ENCODE data around the gene CRTC1. TPM values are rescaled to one million over a fixed set of nuclear protein-coding genes. Genes with fewer than 3 reads are reported as not detected.

Gene CRTC1
- total and polyA plus RNA-seq, 9 of the 15 experiments (the other 6 are each of a cell fraction or from before 2014, with no cell fraction given) = 0.25 to 3.8 (median 1.2) TPM; not detected in 2

DNA sequence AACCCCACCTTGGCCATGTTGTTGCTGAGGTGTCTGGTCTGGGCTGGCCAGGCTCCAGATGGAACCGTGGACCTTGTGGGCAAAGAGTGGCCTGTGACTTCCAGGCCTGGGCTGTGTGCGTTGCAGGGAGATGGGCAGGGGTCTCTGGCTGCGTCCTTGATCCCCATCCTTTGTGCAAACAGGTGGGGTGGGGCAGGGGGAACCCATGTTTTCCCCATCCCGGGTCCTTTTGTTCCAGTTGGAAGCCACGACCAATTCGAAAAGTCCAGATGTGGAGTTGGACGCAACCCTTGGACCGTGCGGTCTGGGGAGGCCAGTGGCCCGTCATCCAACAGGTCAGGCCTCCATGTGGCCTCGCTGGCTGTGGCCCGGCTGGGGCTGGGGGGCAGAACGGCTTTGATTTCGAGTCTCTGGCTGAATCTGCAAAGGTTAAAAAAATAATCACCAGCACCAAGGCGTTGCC, 120.7 kb downstream of the CRTC1 start (continued):
- TF ChIP-seq DMBX1 (CRISPR knock-in tag; IDR thresholded peaks at IDR 0.05; ENCODE audit: borderline replicate concordance) = no peak
- TF ChIP-seq, protein P1, sequence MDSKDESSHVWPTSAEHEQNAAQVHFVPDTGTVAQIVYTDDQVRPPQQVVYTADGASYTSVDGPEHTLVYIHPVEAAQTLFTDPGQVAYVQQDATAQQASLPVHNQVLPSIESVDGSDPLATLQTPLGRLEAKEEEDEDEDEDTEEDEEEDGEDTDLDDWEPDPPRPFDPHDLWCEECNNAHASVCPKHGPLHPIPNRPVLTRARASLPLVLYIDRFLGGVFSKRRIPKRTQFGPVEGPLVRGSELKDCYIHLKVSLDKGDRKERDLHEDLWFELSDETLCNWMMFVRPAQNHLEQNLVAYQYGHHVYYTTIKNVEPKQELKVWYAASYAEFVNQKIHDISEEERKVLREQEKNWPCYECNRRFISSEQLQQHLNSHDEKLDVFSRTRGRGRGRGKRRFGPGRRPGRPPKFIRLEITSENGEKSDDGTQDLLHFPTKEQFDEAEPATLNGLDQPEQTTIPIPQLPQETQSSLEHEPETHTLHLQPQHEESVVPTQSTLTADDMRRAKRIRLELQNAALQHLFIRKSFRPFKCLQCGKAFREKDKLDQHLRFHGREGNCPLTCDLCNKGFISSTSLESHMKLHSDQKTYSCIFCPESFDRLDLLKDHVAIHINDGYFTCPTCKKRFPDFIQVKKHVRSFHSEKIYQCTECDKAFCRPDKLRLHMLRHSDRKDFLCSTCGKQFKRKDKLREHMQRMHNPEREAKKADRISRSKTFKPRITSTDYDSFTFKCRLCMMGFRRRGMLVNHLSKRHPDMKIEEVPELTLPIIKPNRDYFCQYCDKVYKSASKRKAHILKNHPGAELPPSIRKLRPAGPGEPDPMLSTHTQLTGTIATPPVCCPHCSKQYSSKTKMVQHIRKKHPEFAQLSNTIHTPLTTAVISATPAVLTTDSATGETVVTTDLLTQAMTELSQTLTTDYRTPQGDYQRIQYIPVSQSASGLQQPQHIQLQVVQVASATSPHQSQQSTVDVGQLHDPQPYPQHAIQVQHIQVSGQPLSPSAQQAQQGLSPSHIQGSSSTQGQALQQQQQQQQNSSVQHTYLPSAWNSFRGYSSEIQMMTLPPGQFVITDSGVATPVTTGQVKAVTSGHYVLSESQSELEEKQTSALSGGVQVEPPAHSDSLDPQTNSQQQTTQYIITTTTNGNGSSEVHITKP (IDR thresholded peaks at IDR 0.05; ENCODE audit: partially characterized antibody) = no peak
- TF ChIP-seq RBM34 (IDR thresholded peaks at IDR 0.05; ENCODE audit: borderline replicate concordance, insufficient read depth, low read length) = no peak

DNA sequence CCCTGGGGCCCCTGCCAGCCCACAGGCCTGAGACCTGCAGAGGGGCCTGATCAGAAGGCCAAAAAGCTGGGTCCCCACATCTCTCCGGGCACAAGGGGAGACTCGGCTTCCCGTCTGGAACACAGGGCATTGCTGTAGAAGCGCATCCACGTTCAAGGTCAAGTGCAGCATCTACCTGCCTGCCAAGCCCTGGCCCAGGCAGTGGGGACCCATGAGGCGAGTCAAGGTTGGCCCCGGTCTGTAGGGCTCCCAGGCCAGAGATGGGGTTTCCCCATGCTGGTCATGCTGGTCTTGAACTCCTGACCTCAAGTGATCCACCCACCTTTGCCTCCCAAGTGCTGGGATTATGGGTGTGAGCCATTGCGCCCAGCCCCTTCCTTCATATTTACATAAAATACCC, 121.2 kb downstream of the CRTC1 start:
- 23% methylated on average over 8 of the region's 8 CpGs for WGBS (ENCODE audit: insufficient coverage, low coverage, missing lambda C conversion rate)
- POLR2A ChIA-PET = no interaction called here

More for the DNA sequence above, 121.2 kb downstream of the CRTC1 start:
- DNase-seq (ENCODE audit: extremely low read depth in 1 of 4, low spot score in 3 of 4) (no peak), FAIRE-seq (no peak), ATAC-seq (no peak)
- Histone ChIP-seq H3K27me3 (ENCODE audit: control insufficient read depth in 2 of 2, insufficient read depth in 2 of 2, low read length in 2 of 2) (peaks cover 20 to 50% of the 10 kb centered on the region in 2 experiments), H3K27ac (ENCODE audit: extremely low read depth, low read depth, low read length) (no peak overlapping the region), H3K79me2 (ENCODE audit: control insufficient read depth, insufficient read depth, low read length) (no peaks in the 10 kb centered on the region), H3K9me3 (replicated peaks; ENCODE audit: control insufficient read depth, insufficient read depth, low read depth, low read length) (peaks cover 3% of the 10 kb centered on the region; the same call in 1 of the 2 replicates), H3K4me2 (ENCODE audit: insufficient read depth, low read length) (no peak overlapping the region), H3K4me3 (no peak overlapping the region), H3K9me1 (ENCODE audit: control insufficient read depth, insufficient read depth, low read length) (peaks cover 4% of the 10 kb centered on the region), H2AFZ (ENCODE audit: low read depth, low read length) (no peak overlapping the region), H3K4me1 (replicated peaks in 1 of 2; ENCODE audit: control insufficient read depth in 2 of 2, insufficient read depth in 2 of 2, low read length in 2 of 2) (peaks cover 0 to 8% of the 10 kb centered on the region in 2 experiments; a peak in 2 of 5 replicates), H3K9ac (ENCODE audit: insufficient read depth in 1 of 2, low read depth in 2 of 2, low read length in 2 of 2) (no peak overlapping the region), H3K36me3 (ENCODE audit: control insufficient read depth, insufficient read depth, low read length) (no peaks in the 10 kb centered on the region), H4K20me1 (replicated peaks; ENCODE audit: control insufficient read depth, insufficient read depth, low read length) (0 out of 2 replicates have a peak, but pooled peaks cover 11% of the 10 kb centered on the region)
- TF ChIP-seq RBM25 (IDR thresholded peaks at IDR 0.05; ENCODE audit: low read depth, low read length, severe bottlenecking) (no peak), NR2C1 (IDR thresholded peaks at IDR 0.05) (no peak), NR2C1 (tag; IDR thresholded peaks at IDR 0.05) (no peak), TSC22D4 (tag; IDR thresholded peaks at IDR 0.05) (no peak)
- intact Hi-C loops (cut with micrococcal nuclease) = no loop called here
- no TSS peak for BruUV-seq (replicated peaks)
- CTCF ChIA-PET (ENCODE audit: low intra/inter-chr PET ratio) = no interaction called here
- in situ Hi-C loops (cut with MboI) = no loop called here

Data from K562 (cell line).